SU-DHL-6 (cell line): ENCODE data around the gene ZFAND3.

Experiments
- H2AFZ ChIP-seq: fragments of 200-600 bp; sonication (generic); 2 replicates; pipeline ENCODE4 v1.6.1; 2014; ENCODE audit warnings: low read depth, mild to moderate bottlenecking, moderate library complexity, mixed read lengths, antibody characterized with exemption, low read length; ENCODE audit not compliant: severe bottlenecking
- H3F3A ChIP-seq: fragments of 200-600 bp; shearing (Covaris generic); 2 replicates; pipeline ENCODE4 v1.6.0; 2016; ENCODE audit warnings: antibody characterized with exemption, mild to moderate bottlenecking; ENCODE audit not compliant: insufficient read depth
- H3K27ac ChIP-seq: fragments of 200-600 bp; sonication (generic); 2 replicates; pipeline ENCODE4 v1.5.1; 2016; ENCODE audit warnings: low read depth, mild to moderate bottlenecking, low read length, moderate library complexity, mixed read lengths
- H3K27me3 ChIP-seq: fragments of 200-600 bp; sonication (generic), shearing (Covaris generic); 2 replicates; pipeline ENCODE4 v1.6.0; 2014; ENCODE audit warnings: mild to moderate bottlenecking, low read length
- H3K36me3 ChIP-seq: fragments of 200-600 bp; sonication (generic); 2 replicates; pipeline ENCODE4 v1.6.1; 2014; ENCODE audit warnings: mild to moderate bottlenecking, low read length, mixed read lengths
- H3K4me2 ChIP-seq: fragments of 300-600, 200-600 bp; shearing (Covaris generic), sonication (generic); 2 replicates; pipeline ENCODE4 v1.6.0; 2014; ENCODE audit warnings: low read length, low read depth, mild to moderate bottlenecking; ENCODE audit not compliant: poor library complexity, severe bottlenecking
- H3K4me3 ChIP-seq: fragments of 200-600 bp; sonication (generic); 2 replicates; pipeline ENCODE4 v1.5.1; 2014; ENCODE audit warnings: antibody characterized with exemption, low read length, mild to moderate bottlenecking, mixed read lengths; ENCODE audit not compliant: insufficient read depth, poor library complexity, severe bottlenecking
- H3K79me2 ChIP-seq: fragments of 200-600 bp; sonication (generic); 2 replicates; pipeline ENCODE4 v1.6.1; 2014; ENCODE audit warnings: mild to moderate bottlenecking, low read length, moderate library complexity; ENCODE audit not compliant: insufficient read depth
- H3K9ac ChIP-seq: fragments of 200-600 bp; sonication (generic); 2 replicates; pipeline ENCODE4 v1.7.0; 2014; ENCODE audit warnings: mild to moderate bottlenecking, low read length
- H3K9me2 ChIP-seq: fragments of 200-600 bp; sonication (generic); replicated peaks from 2 replicates; pipeline ENCODE4 v1.6.1; 2014; ENCODE audit warnings: low read length; ENCODE audit not compliant: insufficient read depth
- H3K9me3 ChIP-seq: fragments of 200-600 bp; sonication (generic); 2 replicates; pipeline ENCODE4 v1.6.1; 2014; ENCODE audit warnings: low read length, mixed read lengths; ENCODE audit not compliant: insufficient read depth
- H4K20me1 ChIP-seq: fragments of 200-600 bp; sonication (generic); 2 replicates; pipeline ENCODE4 v1.6.1; 2014; ENCODE audit warnings: low read depth, mild to moderate bottlenecking, antibody characterized with exemption, low read length, moderate library complexity, mixed read lengths
- CTCF ChIP-seq: fragments of 200-600 bp; sonication (generic); IDR thresholded peaks from one replicate; pipeline ENCODE4 v1.5.1; 2017; ENCODE audit warnings: antibody characterized with exemption, mild to moderate bottlenecking, low read length, moderate library complexity; ENCODE audit not compliant: insufficient read depth, poor library complexity, severe bottlenecking
- EZH2phosphoT487 ChIP-seq: fragments of 200-600 bp; sonication (generic), shearing (Covaris generic); conservative IDR thresholded peaks from 2 replicates; pipeline ENCODE4 v1.6.1; 2018; ENCODE audit warnings: mild to moderate bottlenecking, antibody characterized with exemption, low read length, moderate library complexity, mixed read lengths

The ZFAND3 gene

GRCh38 chr6:38078671-38079070, 259.1 kb downstream of the ZFAND3 start:
- H3K9me3 ChIP-seq, result no peaks in the 10 kb centered on the region
- no peak overlapping the region for H3K27ac ChIP-seq
- no peak overlapping the region for H3K4me3 ChIP-seq
- H3K36me3 ChIP-seq, result no peaks in the 10 kb centered on the region
- no peaks in the 10 kb centered on the region for H3K27me3 ChIP-seq
- H3K4me2 ChIP-seq, result no peak overlapping the region
- TF ChIP-seq CTCF, result no peak
- TF ChIP-seq EZH2phosphoT487, result no peak
- no peaks in the 10 kb centered on the region for H3F3A ChIP-seq
- H2AFZ ChIP-seq, result no peak overlapping the region
- no peaks in the 10 kb centered on the region for H3K79me2 ChIP-seq
- no peaks in the 10 kb centered on the region for H4K20me1 ChIP-seq
- H3K9me2 ChIP-seq, result no peaks in the 10 kb centered on the region
- H3K9ac ChIP-seq, result no peak overlapping the region

- TF ChIP-seq CTCF, result no peak
- no peak for TF ChIP-seq EZH2phosphoT487
- Histone ChIP-seq H3K9me2 (no peaks in the 10 kb centered on the region), H3K4me2 (no peak overlapping the region), H3K9me3 (no peaks in the 10 kb centered on the region), H3K4me3 (no peak overlapping the region), H3K36me3 (no peaks in the 10 kb centered on the region), H2AFZ (no peak overlapping the region), H3F3A (no peaks in the 10 kb centered on the region), H3K27me3 (no peaks in the 10 kb centered on the region), H3K9ac (no peak overlapping the region), H4K20me1 (no peaks in the 10 kb centered on the region), H3K79me2 (no peaks in the 10 kb centered on the region), H3K27ac (no peak overlapping the region)
Observed at GRCh38 chr6:38079107-38079506, 259.6 kb downstream of the ZFAND3 start.

- no peaks in the 10 kb centered on the region for H3K36me3 ChIP-seq
- no peak overlapping the region for H3K4me2 ChIP-seq
Observed at GRCh38 chr6:38079537-38079936, 260.0 kb downstream of the ZFAND3 start.

More at GRCh38 chr6:38079537-38079936, 260.0 kb downstream of the ZFAND3 start:
- no peaks in the 10 kb centered on the region for H3K9me3 ChIP-seq
- H3K9ac ChIP-seq, result no peak overlapping the region
- no peak overlapping the region for H3K4me3 ChIP-seq
- no peaks in the 10 kb centered on the region for H3K79me2 ChIP-seq
- TF ChIP-seq EZH2phosphoT487 (no peak), CTCF (no peak)
- no peaks in the 10 kb centered on the region for H3K9me2 ChIP-seq
- H2AFZ ChIP-seq, result no peak overlapping the region
- no peaks in the 10 kb centered on the region for H3K27me3 ChIP-seq
- H3F3A ChIP-seq, result no peaks in the 10 kb centered on the region
- H3K27ac ChIP-seq, result no peak overlapping the region
- no peaks in the 10 kb centered on the region for H4K20me1 ChIP-seq
